GM18858 (cell line): ENCODE measurements around the gene CPXM1.

Source experiments
- ATAC-seq: cut with Tn5 transposase; IDR thresholded peaks from one replicate; pipeline ENCODE4 v1.9.1; 2021; ENCODE audit not compliant: unreplicated experiment

Gene CPXM1

DNA sequence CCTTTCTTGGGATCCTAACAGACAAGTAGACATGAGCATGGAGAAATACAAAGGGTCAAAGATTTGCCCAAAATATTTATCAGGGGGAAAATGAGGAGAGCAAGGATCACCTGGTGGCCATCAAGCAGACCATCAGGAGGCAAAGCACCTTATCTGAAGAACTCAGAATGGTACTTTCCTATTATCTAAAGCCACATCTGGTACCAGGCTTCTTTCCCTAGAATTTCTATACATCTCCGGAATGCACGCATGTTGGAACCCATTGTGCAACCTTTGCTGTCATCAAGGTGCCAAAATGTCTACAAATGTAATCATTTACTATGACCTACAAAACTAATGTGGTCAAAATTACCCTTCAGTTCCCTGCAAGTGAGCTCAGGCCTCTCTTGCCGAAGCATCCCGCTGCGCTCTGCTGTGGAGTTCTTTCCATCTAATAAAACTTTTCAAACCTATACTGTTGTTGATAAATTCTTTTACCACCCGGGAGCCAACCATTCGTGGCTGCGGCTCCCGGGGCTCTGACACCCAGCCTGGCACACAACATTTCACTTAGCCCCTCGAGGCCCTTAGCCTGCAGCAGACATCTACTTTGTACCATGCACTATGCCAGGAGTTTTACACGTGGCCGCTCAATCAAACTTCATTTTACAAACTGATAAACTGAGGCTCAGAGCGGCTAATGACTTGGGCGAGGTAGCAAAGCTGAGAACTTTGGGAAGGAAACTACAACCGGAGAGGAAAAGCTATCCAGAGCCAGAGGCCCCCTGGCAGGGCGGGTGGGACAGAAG lies 3.8 kb upstream of the CPXM1 start:
- no peak for ATAC-seq

DNA sequence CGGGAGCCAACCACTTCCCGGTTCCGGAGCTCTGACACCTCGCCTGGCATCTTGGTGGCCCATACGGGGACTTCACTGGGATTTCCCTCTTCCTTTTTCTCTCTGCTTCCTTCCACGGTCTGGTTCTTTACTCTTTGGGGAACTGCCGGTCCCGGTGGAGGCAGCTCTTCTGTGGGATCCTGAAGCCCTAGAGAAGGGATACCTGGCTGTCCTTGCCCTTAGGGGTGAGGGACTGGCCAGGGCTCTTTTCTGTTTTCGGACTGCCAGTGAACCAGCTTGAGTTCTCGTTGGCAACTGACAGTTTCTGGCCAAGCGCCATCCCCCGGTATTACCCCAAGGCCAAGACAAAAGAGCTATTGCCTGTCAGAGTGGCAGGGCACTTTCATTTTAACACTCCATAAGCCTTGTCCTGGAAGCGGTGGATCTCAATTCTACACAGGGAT lies 880 bp upstream of the CPXM1 start:
- ATAC-seq: no peak

DNA sequence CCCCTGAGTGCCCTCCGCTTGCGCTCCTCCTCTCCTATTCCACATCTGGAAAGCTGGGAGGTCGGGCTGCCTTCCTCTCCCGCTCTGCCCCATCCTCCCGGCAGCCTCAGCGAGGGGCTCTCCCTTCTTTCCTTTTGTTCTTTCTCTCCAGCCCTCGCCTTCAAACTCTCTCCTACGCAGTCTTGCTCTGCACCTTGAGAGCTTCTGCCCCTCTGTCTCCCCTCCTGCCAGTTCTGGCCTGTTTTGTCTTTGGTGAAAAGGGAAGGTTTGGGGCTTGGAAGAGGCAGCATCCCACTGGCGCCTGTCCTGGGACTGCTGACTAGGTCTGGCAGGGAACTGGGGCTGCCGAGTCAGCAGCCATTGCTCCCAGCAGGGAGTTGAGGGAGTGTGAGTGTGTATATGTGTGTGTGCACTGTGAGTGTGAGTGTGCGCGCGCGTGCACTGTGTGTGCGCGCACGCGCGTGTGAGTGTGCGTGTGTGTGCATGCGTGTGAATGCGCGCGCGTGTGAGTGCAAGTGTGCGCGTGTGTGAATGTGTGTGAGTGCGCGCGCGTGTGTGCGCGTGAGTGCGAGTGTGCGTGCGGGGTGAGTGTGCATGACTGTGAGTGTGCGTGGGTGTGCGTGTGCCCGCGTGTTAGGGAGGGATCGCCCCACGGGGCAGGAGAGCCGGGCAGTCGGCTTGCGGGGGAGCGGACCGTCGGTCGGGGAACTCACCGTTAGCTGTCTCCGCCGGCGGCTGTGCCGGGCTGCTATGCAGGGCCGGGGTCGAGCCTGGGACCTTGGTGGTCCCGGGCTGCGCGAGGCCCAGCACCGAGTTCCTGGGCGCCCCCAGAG lies 523 bp downstream of the CPXM1 start:
- ATAC-seq: no peak

DNA sequence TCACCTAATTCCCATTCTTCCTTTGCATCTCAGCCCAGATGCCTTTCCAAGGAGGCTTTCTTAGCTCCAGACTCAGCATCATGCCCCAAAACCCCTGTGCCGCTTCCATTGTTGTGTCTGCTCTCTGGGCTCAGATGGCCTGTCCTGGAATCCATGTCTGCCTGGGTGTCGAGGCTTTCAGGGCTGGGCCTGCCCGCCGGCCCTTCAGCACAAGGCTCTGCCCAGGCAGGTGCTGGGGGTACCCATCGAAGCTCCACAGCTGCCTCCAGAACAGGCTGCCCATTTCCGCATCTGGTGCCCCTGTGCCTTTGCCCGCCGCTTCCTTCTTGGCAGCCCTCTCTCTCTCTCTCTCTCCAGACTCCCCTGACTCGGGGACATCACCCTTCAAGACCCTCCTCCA lies 1.2 kb downstream of the CPXM1 start:
- ATAC-seq: no peak

DNA sequence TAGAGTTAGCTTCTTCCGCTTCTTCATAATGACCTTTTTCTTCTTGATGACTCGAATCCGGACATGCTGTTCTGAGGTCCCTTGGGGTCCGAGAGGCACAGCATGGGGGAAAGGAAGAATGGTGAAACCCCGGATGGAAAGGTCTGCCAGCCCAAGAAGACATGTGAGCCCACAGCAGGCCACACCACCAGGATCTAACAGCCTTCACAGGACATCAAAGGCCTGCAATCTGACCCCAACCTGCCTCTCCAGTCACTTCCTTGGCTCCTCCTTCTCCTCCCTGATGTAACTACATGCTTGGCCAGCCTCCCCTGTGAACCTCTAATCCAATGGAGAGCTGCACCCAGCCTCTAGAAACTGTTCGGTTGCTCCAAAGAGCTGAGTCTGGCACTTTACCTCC lies 1.6 kb downstream of the CPXM1 start:
- ATAC-seq: no peak

DNA sequence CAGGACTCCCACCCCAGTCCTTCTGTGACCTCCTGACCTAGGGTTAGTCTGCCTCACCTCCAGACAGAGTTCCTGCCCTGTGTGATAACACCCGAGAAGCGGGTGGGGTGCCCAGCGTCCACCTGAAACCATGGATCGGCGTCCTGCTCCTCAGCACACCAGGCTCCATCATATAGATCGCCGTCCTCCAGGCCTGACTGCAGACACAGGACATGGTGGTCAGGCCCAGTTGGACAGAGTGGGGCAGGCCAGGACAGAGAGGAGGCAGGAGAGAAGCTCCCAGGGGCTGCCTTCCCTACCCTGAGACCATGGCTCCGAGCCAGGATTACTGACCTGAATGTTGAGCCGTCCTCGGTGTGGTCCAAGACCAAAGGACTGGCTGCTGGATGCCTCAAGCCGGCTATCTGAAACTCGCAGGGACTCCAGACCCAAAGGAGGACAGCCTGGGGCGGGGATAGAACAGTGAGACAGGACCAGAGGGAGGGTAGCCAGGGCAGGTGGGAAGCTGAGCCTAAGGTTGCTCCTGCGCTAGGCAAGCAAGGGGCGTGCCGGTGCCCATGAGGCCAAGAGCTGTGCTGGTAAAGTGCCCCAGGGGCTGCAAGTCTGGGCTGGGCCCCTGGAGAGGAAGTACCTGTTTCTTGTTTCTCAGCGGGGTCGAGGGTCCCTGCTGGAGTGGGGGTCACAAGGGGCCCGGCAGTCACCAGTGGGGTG lies 2.2 kb downstream of the CPXM1 start:
- no peak for ATAC-seq

DNA sequence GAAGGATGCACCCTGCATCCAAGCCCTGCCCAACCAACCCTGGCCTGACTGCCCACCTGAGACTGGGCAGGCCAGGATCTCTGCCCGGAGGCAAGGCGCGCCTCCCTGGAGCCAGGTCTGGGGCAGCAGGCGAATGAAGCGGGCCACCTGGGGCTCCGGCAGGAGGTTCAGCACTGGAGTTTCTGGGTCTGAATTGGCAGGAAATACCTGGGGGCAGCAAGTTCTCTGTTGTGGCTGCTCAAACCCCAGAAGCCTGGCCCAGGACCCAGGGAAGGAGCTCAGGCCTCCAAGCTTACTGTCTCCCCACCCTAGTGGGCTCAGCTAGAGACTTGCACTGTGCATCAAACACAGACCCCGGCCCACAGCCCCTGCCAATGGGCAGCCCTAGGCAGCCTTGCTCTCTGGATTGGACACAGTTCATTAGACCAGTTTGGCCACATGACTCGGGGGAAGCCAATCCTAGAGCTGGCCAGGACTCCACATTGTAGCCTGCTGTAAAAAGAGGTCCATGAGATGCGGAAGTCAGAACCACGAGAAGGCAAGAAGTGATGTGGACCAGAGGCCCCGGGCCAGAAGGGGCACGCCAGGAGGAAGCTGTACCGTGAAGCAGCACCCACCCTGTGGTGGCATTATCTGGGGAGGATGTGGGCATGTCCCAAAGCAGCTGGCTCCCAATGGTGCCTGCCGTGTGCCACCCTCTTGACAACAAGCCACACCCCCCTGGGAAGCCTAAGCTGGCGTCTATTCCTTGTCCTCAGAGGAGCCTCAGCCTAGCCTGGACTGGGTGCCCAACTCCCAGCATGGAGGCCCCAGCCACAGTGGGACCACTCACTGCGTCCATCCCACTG lies 3.1 kb downstream of the CPXM1 start:
- ATAC-seq: no peak

DNA sequence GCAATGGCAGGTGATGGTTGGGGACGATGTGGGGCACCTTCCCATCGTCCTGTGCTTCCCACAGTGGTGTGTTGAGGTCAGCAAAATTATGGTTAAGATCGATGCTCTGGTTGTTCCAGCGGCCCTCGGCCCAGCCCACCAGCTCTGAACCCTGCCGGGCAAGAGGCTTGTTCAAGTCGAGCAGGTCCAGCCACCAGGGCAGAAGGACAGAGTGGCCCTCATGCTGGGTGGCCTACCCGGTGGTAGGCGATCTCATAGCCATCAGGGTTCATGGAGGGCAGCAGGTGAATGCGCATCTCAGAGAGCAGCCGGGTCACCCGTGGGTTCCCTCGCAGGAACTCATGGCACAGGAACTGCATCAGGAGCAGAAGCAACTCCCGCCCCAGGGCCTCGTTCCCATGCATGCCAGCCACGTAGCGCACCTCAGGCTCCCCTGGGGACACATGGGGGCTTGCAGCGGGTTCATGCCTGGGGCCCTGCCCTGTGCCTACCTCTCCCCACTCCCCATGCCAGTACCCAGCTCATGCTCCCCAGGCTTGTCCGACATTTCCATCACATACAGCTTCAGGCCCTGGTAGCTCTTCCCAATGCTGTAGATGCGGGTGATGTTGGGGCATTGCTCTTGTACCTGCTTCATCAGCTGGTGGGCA lies 4.3 kb downstream of the CPXM1 start:
- no peak for ATAC-seq

DNA sequence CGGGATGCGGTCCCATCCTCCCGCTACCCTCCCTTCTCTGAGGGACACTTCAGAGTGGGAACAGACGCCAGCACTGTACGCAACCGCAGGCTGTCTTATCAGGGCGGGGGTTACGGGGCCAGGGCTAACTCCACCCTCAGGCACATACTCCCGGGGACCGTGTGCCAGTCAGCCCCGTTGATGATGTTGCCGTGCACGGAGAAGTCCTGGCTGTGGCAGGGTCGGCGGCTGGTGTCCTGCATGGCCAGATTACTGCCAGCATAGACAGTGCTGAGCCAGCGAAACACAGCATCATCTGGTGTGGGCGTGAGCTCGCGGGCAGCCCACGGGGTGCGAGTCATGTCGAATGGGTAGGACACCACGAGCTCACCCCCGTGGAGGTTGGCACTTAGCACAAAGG lies 5.0 kb downstream of the CPXM1 start:
- ATAC-seq: no peak

DNA sequence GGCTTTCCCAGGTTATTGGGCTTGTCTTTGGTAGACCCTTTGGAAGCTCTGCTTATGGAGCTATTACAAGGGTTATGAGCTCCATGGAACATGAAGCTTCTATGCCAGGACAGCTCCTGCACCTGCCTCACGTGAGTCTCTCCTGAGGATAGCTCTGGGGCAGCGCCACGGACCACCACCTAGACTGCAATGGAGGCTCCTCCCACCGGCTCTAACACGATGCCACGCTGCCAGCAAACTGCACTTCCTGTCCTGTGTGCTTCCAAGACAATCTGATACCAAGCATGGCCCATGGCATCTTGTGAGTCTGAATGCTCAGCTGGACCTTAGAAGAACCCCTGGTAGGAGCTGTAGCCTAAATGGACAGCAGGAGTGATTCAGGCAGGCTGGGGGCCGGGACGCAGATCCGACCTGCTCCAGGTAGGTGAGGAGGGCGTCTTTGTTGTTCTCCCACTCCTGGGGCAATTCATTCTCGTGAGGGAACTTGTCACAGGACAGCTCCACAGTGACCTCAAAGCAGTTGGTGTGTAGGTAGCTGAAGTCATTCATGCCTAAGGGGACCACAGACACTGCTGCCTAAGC lies 5.5 kb downstream of the CPXM1 start:
- no peak for ATAC-seq

DNA sequence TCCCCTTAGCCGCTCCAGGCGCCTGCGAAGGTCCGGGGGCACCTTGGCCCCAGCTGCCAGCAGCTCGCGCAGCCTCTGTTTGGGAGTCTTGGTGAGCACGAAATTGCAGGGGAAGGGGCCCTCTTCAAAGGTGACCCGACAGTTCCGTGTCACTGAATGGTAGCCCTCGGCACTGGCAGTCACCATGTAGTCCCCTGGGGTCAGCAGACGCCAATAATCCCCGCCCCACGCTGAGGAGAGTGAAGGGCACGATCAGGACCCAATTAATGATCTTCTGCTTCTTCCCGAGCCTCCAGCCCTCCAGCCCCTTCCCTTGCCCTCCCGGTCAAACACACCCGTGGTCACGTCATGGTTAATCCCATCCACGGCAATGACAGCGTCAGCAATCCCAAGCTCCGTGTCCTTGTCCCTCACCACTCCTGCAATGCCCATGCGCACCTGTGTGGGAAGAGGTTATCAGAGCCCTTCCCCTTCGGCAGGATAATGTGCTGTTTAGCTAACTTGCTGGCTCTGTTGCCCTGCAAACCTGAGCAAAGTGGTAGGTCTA lies 6.2 kb downstream of the CPXM1 start:
- no peak for ATAC-seq

DNA sequence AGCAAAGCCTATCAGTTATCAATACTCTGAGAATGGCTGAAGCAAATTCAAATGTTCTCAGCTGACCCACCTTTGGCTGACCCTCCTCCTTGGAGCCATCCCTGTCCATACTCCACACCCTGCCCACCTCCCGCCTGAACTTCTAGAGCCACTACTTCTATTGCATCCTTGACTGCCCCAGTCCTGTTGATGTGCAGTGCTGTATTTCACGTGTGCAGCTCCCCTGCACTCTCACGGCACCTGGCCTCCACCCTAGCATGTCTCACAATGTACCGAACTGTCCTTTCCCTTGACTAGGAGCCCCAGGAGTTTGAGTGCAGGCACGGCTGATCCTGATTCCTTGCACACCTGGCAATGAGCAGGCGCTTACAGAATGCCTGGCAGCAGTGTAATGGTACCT lies 7.0 kb downstream of the CPXM1 start:
- no peak for ATAC-seq

DNA sequence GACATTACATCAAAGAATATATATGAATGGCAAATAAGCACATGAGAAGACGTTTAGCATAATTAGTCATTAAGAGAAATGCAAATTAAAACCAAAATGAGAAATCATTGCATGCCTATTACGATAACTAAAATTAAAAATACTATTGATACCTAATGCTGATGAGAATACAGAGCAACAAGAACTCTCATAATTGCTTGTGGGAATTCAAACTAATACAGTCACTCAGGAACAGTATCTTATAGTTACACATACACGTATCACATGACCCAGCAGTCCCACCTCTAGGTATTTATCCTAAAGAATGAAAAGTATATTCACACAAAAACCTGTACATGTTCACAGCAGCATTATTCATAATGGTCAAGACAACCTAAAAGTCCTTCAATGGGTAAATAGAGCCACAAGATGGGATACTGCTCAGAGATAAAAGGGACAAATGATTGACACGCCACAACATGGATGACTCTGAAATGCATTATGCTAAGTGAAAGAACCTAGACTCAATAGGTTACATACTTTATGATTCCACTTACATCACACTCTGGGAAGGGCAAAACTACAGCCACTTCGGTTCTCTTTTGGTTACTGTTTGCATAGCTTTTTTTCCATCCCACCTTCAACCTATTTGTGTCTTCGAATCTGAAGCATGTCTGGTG lies 16.4 kb downstream of the CPXM1 start:
- ATAC-seq: no peak

DNA sequence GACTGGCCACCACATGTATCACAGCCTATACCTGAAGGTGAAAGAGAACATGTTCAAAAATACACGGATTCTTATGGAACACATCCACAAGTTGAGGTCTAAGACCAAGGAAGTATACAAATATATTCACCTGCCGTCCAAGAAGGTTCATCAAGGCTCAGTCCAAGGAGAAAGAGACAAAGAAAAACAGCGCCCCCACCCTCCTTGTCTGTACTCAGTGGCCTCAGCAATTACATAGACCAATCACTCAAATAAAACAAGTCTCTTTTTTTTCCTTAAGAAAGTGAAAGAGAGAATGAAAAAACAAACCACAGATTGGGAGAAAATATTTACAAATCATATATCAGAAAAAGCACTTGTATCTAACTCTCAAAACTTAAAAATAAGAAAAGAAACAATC lies 19.5 kb downstream of the CPXM1 start:
- ATAC-seq: no peak

DNA sequence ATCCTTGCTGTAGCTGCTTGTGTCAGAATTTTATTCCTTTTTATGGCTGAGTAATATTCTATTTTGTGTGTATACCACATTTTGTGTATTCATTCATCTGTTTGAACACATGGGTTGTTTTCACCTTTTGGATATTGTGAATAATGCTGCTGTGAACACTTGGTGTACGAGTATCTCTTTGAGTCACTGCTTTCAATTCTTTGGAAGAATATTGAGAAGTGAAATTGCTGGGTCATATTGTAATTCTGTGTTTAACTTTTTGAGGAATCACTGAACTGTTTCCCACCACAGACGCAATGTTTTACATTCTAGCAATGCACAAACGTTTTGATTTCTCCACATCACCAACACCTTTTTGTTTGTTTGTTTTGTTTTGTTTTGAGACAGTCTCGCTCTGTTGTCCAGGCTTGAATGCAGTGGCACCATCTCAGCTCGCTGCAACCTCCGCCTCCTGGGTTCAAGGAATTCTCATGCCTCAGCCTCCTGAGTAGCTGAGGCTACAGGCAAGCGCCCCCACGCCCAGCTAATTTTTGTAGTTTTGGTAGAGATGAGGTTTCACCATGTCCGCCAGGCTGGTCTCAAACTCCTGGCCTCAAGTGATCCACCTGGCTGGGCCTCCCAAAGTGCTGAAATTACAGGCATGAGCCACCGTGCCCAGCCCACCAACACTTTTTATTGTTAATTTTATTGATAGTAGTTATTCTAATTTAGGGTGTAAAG lies 21.7 kb downstream of the CPXM1 start:
- ATAC-seq: no peak

DNA sequence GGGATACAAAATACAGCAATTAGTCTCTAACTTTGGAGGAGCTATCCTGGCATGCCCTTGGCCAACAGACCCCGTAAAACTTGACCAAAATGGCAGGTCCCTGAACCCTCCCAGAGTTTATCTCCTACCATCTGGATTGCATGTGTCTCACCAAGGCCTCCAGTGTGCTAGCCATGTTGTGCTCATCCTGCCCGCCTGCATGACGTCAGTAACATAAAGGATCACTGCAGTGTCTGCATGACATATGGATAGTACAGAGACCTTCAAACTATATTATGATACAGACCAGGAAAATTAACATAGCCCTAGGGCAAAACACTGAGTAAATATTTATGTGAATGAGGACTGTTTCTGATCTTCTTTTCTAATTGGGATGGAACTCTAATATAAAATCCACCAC lies 25.3 kb downstream of the CPXM1 start:
- ATAC-seq: no peak

DNA sequence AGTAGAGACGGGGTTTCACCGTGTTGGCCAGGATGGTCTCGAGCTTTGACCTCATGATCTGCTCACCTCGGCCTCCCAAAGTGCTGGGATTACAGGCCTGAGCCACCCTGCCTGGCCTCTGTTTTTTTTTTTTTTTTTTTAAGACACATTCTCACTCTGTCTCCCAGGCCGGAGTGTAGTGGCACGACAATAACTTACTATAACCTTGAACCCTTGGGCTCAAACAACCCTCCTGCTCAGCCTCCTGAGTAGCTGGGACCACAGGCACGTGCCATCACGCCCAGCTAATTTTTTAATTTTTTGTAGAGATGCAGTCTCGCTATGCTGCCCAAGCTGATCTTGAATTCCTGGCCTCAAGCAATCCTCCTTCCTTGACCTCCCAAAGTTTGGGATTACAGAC lies 26.6 kb downstream of the CPXM1 start:
- no peak for ATAC-seq

DNA sequence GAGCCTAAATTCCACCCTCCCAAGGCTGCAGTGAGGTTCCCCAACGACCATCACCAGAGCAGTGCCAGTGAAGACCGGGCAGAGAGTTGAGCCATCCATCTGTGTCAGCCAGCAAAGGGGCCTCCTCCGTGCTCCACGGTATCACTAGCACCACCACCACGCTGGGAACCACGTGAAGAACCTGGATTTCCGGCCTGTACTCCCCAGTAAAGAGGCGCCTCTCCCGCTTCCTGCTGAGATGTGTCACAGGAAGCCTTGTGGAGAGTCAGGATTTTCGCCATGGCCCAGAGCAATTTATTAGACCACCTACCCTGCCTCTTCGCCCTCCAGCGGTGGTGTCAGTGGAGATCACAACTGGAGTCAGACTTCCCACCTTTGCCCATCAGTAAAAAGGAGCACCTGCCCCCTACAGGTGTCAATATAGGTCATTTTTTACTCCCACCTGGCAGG lies 28.8 kb downstream of the CPXM1 start:
- ATAC-seq: no peak
